MCF 10A (cell line): ENCODE data around the gene TKT. TPM values are rescaled to one million over a fixed set of nuclear protein-coding genes. Genes with fewer than 3 reads are reported as not detected.

Experiments used
- BruUV-seq: library from RNA; stranded (reverse); fragments of 400-500 nt; replicated peaks from 2 replicates; lab custom pipeline; 2021; lab: Mats Ljungman, UMichigan
- CTCF ChIA-PET: fragments of 300-600 bp; sonication (Branson Sonifier 250); formaldehyde crosslinking; extraction: SDS; loops from one replicate; lab custom pipeline; 2021; ENCODE audit warnings: antibody characterized with exemption, inconsistent platforms; lab: Yijun Ruan, JAX
- POLR2A ChIA-PET: fragments of 300-600, 350-650 bp; sonication (Branson Sonifier 250); formaldehyde crosslinking; extraction: SDS; loops from one replicate; lab custom pipeline; 2020; ENCODE audit warnings: antibody characterized with exemption, inconsistent platforms; lab: Yijun Ruan, JAX
- DNase-seq: peaks from one replicate; pipeline ENCODE4 v3.0.0-alpha.2; 2018; ENCODE audit not compliant: unreplicated experiment
- H3K27ac Mint-ChIP-seq: one replicate; pipeline ENCODE4 v1.8.0; 2022; ENCODE audit warnings: mild to moderate bottlenecking, low read depth, mixed read lengths; ENCODE audit not compliant: unreplicated experiment
- H3K27me3 Mint-ChIP-seq: one replicate; pipeline ENCODE4 v1.8.0; 2022; ENCODE audit warnings: mixed read lengths; ENCODE audit not compliant: insufficient read depth, unreplicated experiment
- H3K36me3 Mint-ChIP-seq: one replicate; pipeline ENCODE4 v1.8.0; 2022; ENCODE audit warnings: mild to moderate bottlenecking, moderate library complexity, mixed read lengths; ENCODE audit not compliant: insufficient read depth, unreplicated experiment
- H3K4me1 Mint-ChIP-seq: one replicate; pipeline ENCODE4 v1.8.0; 2022; ENCODE audit warnings: mixed read lengths; ENCODE audit not compliant: insufficient read depth, unreplicated experiment
- H3K4me3 Mint-ChIP-seq: one replicate; pipeline ENCODE4 v1.8.0; 2022; ENCODE audit warnings: mild to moderate bottlenecking, moderate library complexity, mixed read lengths; ENCODE audit not compliant: unreplicated experiment
- H3K9me3 Mint-ChIP-seq: one replicate; pipeline ENCODE4 v1.8.0; 2022; ENCODE audit warnings: mixed read lengths; ENCODE audit not compliant: unreplicated experiment
- CTCF ChIP-seq: fragments of 200-600 bp; IDR thresholded peaks from one replicate; pipeline ENCODE4 v1.8.0; 2022; ENCODE audit warnings: antibody characterized with exemption, mild to moderate bottlenecking; ENCODE audit not compliant: unreplicated experiment
- intact Hi-C: fragments of 100-400 bp; cut with micrococcal nuclease; formaldehyde crosslinking; loops from 2 replicates; pipeline ENCODE4 v1.14.1; 2022
- total RNA-seq: library from RNA; stranded (reverse); gene quantifications from 2 replicates; pipeline ENCODE4 v1.2.3, GENCODE V29; 2022

Gene TKT
- total RNA-seq, 1 experiment from 2014 or later: 326 TPM

DNA sequence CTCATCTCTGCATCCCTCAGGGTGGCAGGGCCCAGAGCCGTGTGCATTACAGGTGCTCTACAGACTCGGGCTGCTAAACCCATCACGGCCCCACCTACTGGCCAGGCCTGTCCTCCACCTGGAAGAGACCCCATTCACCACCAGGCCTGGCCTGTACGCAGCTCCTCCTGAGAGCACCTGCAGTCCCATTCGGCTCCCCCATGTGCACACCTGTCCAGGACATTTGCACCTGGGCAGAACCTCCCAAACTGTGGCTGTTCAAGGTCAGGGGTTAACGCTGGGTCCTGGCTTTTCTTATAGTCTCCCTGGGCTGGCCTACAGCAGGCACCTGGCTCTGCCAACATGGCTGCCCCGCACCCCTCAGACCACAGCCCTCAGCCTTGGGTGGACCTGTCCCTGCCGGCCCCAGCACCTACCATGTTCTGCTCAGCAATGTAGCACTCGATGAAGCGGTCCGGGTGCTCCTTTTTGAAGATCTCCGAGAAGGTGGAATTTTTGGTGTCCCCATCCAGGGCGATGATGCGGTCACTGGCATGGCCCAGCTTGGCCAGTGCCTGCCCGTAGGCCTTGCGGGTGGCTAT, 25.7 kb downstream of the TKT start:
- no peak overlapping the region for H3K4me3 Mint-ChIP-seq
- no peak for DNase-seq
- H3K4me1 Mint-ChIP-seq: peaks cover 2% of the 10 kb centered on the region
- H3K27me3 Mint-ChIP-seq: no peaks in the 10 kb centered on the region
- no peak overlapping the region for H3K27ac Mint-ChIP-seq
- TF ChIP-seq CTCF: no peak
- BruUV-seq: no TSS peak
- H3K36me3 Mint-ChIP-seq: peaks cover 88% of the 10 kb centered on the region
- POLR2A ChIA-PET: no interaction called here
- H3K9me3 Mint-ChIP-seq: no peaks in the 10 kb centered on the region
- CTCF ChIA-PET: interaction anchor here (0.6 to 1.7 kb wide), 3 partner anchors 10 to 952 kb away, joined by 3 to 8 read pairs (median 3); no protein-coding TSS in a partner anchor
- intact Hi-C loops: no loop called here

DNA sequence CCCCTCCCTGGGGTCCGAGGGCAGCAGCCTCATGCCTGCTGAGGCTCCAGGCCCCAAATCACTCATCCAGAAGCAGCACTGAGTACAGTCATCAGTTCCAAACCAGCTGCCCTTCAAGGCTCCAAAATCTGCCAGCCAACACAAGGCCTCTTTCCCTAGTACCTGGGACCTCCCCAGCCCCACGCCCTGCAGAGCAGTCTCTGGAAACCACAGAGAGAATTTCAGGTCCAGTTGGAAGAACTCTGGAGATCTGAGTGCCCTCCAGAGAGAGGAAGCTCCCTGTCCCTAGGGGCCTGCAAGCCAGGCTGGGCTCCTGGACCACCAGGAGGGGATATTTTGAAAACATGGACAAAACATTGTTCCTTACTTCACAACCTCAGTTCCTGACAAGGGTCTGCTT, 26.2 kb downstream of the TKT start:
- no peak overlapping the region for H3K27ac Mint-ChIP-seq
- no peak overlapping the region for H3K4me3 Mint-ChIP-seq
- no TSS peak for BruUV-seq
- no peaks in the 10 kb centered on the region for H3K27me3 Mint-ChIP-seq
- POLR2A ChIA-PET: no interaction called here
- intact Hi-C loops: no loop called here
- H3K4me1 Mint-ChIP-seq: no peaks in the 10 kb centered on the region
- CTCF ChIA-PET: interaction anchor here (0.6 to 1.7 kb wide), 5 partner anchors 9 to 1094 kb away, joined by 3 to 8 read pairs (median 4); no protein-coding TSS in a partner anchor
- no peaks in the 10 kb centered on the region for H3K9me3 Mint-ChIP-seq
- H3K36me3 Mint-ChIP-seq: peaks cover 90% of the 10 kb centered on the region
- no peak for TF ChIP-seq CTCF
- no peak for DNase-seq

DNA sequence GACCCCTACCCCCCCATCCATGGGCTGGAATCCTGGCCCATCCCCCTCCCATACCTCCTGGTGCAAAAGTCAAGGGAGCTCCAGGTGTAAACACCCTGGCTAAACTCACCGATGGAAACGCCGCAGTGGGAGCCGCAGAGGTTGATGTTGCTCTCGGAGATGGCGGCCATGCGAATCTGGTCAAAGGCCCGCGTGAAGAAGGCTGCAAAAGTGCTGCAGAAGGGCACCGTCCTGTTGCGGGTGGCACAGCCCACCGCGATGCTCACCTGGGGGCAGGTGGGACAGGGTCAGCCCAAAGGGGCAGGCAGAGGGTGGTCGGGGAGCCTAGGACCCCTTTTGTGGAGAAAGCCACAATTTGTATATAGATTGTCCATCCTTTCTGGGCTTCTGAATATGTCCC, 26.7 kb downstream of the TKT start:
- ChIA-PET CTCF (interaction anchor here (0.6 to 1.7 kb wide), 3 partner anchors 9 to 1094 kb away, joined by 4 to 8 read pairs (median 7); no protein-coding TSS in a partner anchor), POLR2A (no interaction called here)
- TF ChIP-seq CTCF: no peak

GRCh38 chr3:53227993-53228885, 27.6 kb downstream of the TKT start:
- no TSS peak for BruUV-seq
- no peak for DNase-seq
- ChIA-PET CTCF (interaction anchor here (0.5 to 1.7 kb wide), 4 partner anchors 8 to 96 kb away, joined by 3 to 8 read pairs (median 6); no protein-coding TSS in a partner anchor), POLR2A (interaction anchor here (0.8 kb wide), 1 partner anchor 122 kb away, joined by 3 read pairs; no protein-coding TSS in a partner anchor)
- Mint-ChIP-seq H3K36me3 (peaks cover 86% of the 10 kb centered on the region), H3K4me3 (no peak overlapping the region), H3K27ac (no peak overlapping the region), H3K27me3 (no peaks in the 10 kb centered on the region), H3K9me3 (no peaks in the 10 kb centered on the region), H3K4me1 (no peaks in the 10 kb centered on the region)
- intact Hi-C loops: no loop called here
- TF ChIP-seq CTCF: no peak

More for the DNA sequence above, 26.7 kb downstream of the TKT start:
- no peaks in the 10 kb centered on the region for H3K9me3 Mint-ChIP-seq
- no peak for DNase-seq
- H3K27me3 Mint-ChIP-seq: no peaks in the 10 kb centered on the region
- no TSS peak for BruUV-seq
- no peak overlapping the region for H3K4me3 Mint-ChIP-seq
- no peaks in the 10 kb centered on the region for H3K4me1 Mint-ChIP-seq
- intact Hi-C loops: no loop called here
- peaks cover 90% of the 10 kb centered on the region for H3K36me3 Mint-ChIP-seq
- H3K27ac Mint-ChIP-seq: no peak overlapping the region
